HUES48 (cell line): ENCODE measurements around the gene SDHA.

ENCODE experiments used
- H3K27ac ChIP-seq: one replicate; pipeline ENCODE4 v1.7.0; 2013; ENCODE audit warnings: low read depth, low read length, inconsistent platforms
- H3K27me3 ChIP-seq: 2 replicates; pipeline ENCODE4 v1.6.1; 2013; ENCODE audit warnings: mild to moderate bottlenecking, low read length; ENCODE audit not compliant: control insufficient read depth, insufficient read depth
- H3K36me3 ChIP-seq: 2 replicates; pipeline ENCODE4 v1.6.1; 2013; ENCODE audit warnings: low read length; ENCODE audit not compliant: control insufficient read depth, insufficient read depth
- H3K4me1 ChIP-seq: 2 replicates; pipeline ENCODE4 v1.6.1; 2013; ENCODE audit warnings: mild to moderate bottlenecking, low read length; ENCODE audit not compliant: control insufficient read depth, insufficient read depth
- H3K4me3 ChIP-seq: 2 replicates; pipeline ENCODE4 v1.5.1; 2013; ENCODE audit warnings: mild to moderate bottlenecking, low read depth, low read length
- H3K9ac ChIP-seq: 2 replicates; pipeline ENCODE4 v1.6.1; 2013; ENCODE audit warnings: mild to moderate bottlenecking, low read depth, low read length, moderate library complexity
- H3K9me3 ChIP-seq: 2 replicates; pipeline ENCODE4 v1.6.1; 2013; ENCODE audit warnings: low read length; ENCODE audit not compliant: control insufficient read depth, insufficient read depth

The SDHA gene

GRCh38 chr5:174876-175465, 43.1 kb upstream of the SDHA start:
- Histone ChIP-seq H3K9me3 (no peaks in the 10 kb centered on the region), H3K36me3 (peaks cover 27% of the 10 kb centered on the region), H3K4me3 (no peak overlapping the region), H3K9ac (no peak overlapping the region), H3K27ac (no peak overlapping the region), H3K4me1 (no peaks in the 10 kb centered on the region), H3K27me3 (no peaks in the 10 kb centered on the region)

- Histone ChIP-seq H3K27ac (no peak overlapping the region), H3K9me3 (no peaks in the 10 kb centered on the region), H3K4me1 (peaks cover 6% of the 10 kb centered on the region; the same call in 1 of the 2 replicates), H3K4me3 (no peak overlapping the region), H3K9ac (no peak overlapping the region), H3K36me3 (peaks cover 24% of the 10 kb centered on the region), H3K27me3 (no peaks in the 10 kb centered on the region)
Measured at GRCh38 chr5:176296-176823, 41.8 kb upstream of the SDHA start.

GRCh38 chr5:178110-178509, 40.0 kb upstream of the SDHA start:
- H3K27me3 ChIP-seq = no peaks in the 10 kb centered on the region

GRCh38 chr5:179401-179800, 38.7 kb upstream of the SDHA start:
- Histone ChIP-seq H3K4me3 (no peak overlapping the region), H3K9ac (no peak overlapping the region), H3K27ac (no peak overlapping the region), H3K36me3 (peaks cover 24% of the 10 kb centered on the region), H3K4me1 (peaks cover 6% of the 10 kb centered on the region; the same call in 1 of the 2 replicates), H3K27me3 (no peaks in the 10 kb centered on the region), H3K9me3 (no peaks in the 10 kb centered on the region)

More at GRCh38 chr5:178110-178509, 40.0 kb upstream of the SDHA start:
- Histone ChIP-seq H3K9ac (no peak overlapping the region), H3K4me3 (no peak overlapping the region), H3K36me3 (peaks cover 31% of the 10 kb centered on the region), H3K27ac (no peak overlapping the region), H3K4me1 (peaks cover 6% of the 10 kb centered on the region; the same call in 1 of the 2 replicates), H3K9me3 (no peaks in the 10 kb centered on the region)

GRCh38 chr5:180286-180918, 37.7 kb upstream of the SDHA start:
- H3K4me3 ChIP-seq = no peak overlapping the region

GRCh38 chr5:181160-181559, 37.0 kb upstream of the SDHA start:
- Histone ChIP-seq H3K9me3 (no peaks in the 10 kb centered on the region), H3K4me1 (peaks cover 6% of the 10 kb centered on the region; the same call in 1 of the 2 replicates), H3K9ac (no peak overlapping the region), H3K27me3 (no peaks in the 10 kb centered on the region), H3K4me3 (no peak overlapping the region), H3K27ac (no peak overlapping the region), H3K36me3 (peaks cover 21% of the 10 kb centered on the region)

More at GRCh38 chr5:180286-180918, 37.7 kb upstream of the SDHA start:
- Histone ChIP-seq H3K27ac (no peak overlapping the region), H3K9me3 (no peaks in the 10 kb centered on the region), H3K4me1 (peaks cover 6% of the 10 kb centered on the region; the same call in 1 of the 2 replicates), H3K36me3 (peaks cover 21% of the 10 kb centered on the region), H3K9ac (no peak overlapping the region), H3K27me3 (no peaks in the 10 kb centered on the region)

GRCh38 chr5:181566-181965, 36.6 kb upstream of the SDHA start:
- H3K9ac ChIP-seq = no peak overlapping the region
- no peaks in the 10 kb centered on the region for H3K9me3 ChIP-seq
- peaks cover 6% of the 10 kb centered on the region; the same call in 1 of the 2 replicates for H3K4me1 ChIP-seq
- H3K4me3 ChIP-seq = no peak overlapping the region
- peaks cover 21% of the 10 kb centered on the region for H3K36me3 ChIP-seq
- H3K27ac ChIP-seq = no peak overlapping the region
- no peaks in the 10 kb centered on the region for H3K27me3 ChIP-seq

- Histone ChIP-seq H3K9ac (no peak overlapping the region), H3K9me3 (no peaks in the 10 kb centered on the region), H3K36me3 (peaks cover 21% of the 10 kb centered on the region), H3K4me1 (peaks cover 6% of the 10 kb centered on the region; the same call in 1 of the 2 replicates), H3K4me3 (no peak overlapping the region), H3K27me3 (no peaks in the 10 kb centered on the region), H3K27ac (no peak overlapping the region)
Measured at GRCh38 chr5:182126-182525, 36.0 kb upstream of the SDHA start.

- H3K4me3 ChIP-seq = no peak overlapping the region
- no peak overlapping the region for H3K27ac ChIP-seq
- peaks cover 15% of the 10 kb centered on the region; the same call in 1 of the 2 replicates for H3K4me1 ChIP-seq
- no peaks in the 10 kb centered on the region for H3K9me3 ChIP-seq
- no peaks in the 10 kb centered on the region for H3K27me3 ChIP-seq
- no peak overlapping the region for H3K9ac ChIP-seq
- H3K36me3 ChIP-seq = peaks cover 21% of the 10 kb centered on the region
Measured at GRCh38 chr5:184471-184870, 33.6 kb upstream of the SDHA start.

GRCh38 chr5:185095-186070, 32.7 kb upstream of the SDHA start:
- H3K27me3 ChIP-seq = no peaks in the 10 kb centered on the region
- H3K27ac ChIP-seq = no peak overlapping the region
- H3K4me1 ChIP-seq = peaks cover 12% of the 10 kb centered on the region; the same call in 1 of the 2 replicates

More at GRCh38 chr5:185095-186070, 32.7 kb upstream of the SDHA start:
- H3K9me3 ChIP-seq = no peaks in the 10 kb centered on the region
- H3K4me3 ChIP-seq = no peak overlapping the region
- H3K9ac ChIP-seq = no peak overlapping the region
- H3K36me3 ChIP-seq = peaks cover 20% of the 10 kb centered on the region
